SU-DHL-6 (cell line): Measurements from ENCODE around the gene CPED1.

Experiments used
- H2AFZ ChIP-seq: fragments of 200-600 bp; sonication (generic); 2 replicates; pipeline ENCODE4 v1.6.1; 2014; ENCODE audit warnings: low read depth, mild to moderate bottlenecking, moderate library complexity, mixed read lengths, antibody characterized with exemption, low read length; ENCODE audit not compliant: severe bottlenecking
- H3F3A ChIP-seq: fragments of 200-600 bp; shearing (Covaris generic); 2 replicates; pipeline ENCODE4 v1.6.0; 2016; ENCODE audit warnings: antibody characterized with exemption, mild to moderate bottlenecking; ENCODE audit not compliant: insufficient read depth
- H3K27ac ChIP-seq: fragments of 200-600 bp; sonication (generic); 2 replicates; pipeline ENCODE4 v1.5.1; 2016; ENCODE audit warnings: low read depth, mild to moderate bottlenecking, low read length, moderate library complexity, mixed read lengths
- H3K27me3 ChIP-seq: fragments of 200-600 bp; sonication (generic), shearing (Covaris generic); 2 replicates; pipeline ENCODE4 v1.6.0; 2014; ENCODE audit warnings: mild to moderate bottlenecking, low read length
- H3K36me3 ChIP-seq: fragments of 200-600 bp; sonication (generic); 2 replicates; pipeline ENCODE4 v1.6.1; 2014; ENCODE audit warnings: mild to moderate bottlenecking, low read length, mixed read lengths
- H3K4me2 ChIP-seq: fragments of 300-600, 200-600 bp; shearing (Covaris generic), sonication (generic); 2 replicates; pipeline ENCODE4 v1.6.0; 2014; ENCODE audit warnings: low read length, low read depth, mild to moderate bottlenecking; ENCODE audit not compliant: poor library complexity, severe bottlenecking
- H3K4me3 ChIP-seq: fragments of 200-600 bp; sonication (generic); 2 replicates; pipeline ENCODE4 v1.5.1; 2014; ENCODE audit warnings: antibody characterized with exemption, low read length, mild to moderate bottlenecking, mixed read lengths; ENCODE audit not compliant: insufficient read depth, poor library complexity, severe bottlenecking
- H3K79me2 ChIP-seq: fragments of 200-600 bp; sonication (generic); 2 replicates; pipeline ENCODE4 v1.6.1; 2014; ENCODE audit warnings: mild to moderate bottlenecking, low read length, moderate library complexity; ENCODE audit not compliant: insufficient read depth
- H3K9ac ChIP-seq: fragments of 200-600 bp; sonication (generic); 2 replicates; pipeline ENCODE4 v1.7.0; 2014; ENCODE audit warnings: mild to moderate bottlenecking, low read length
- H3K9me2 ChIP-seq: fragments of 200-600 bp; sonication (generic); replicated peaks from 2 replicates; pipeline ENCODE4 v1.6.1; 2014; ENCODE audit warnings: low read length; ENCODE audit not compliant: insufficient read depth
- H3K9me3 ChIP-seq: fragments of 200-600 bp; sonication (generic); 2 replicates; pipeline ENCODE4 v1.6.1; 2014; ENCODE audit warnings: low read length, mixed read lengths; ENCODE audit not compliant: insufficient read depth
- H4K20me1 ChIP-seq: fragments of 200-600 bp; sonication (generic); 2 replicates; pipeline ENCODE4 v1.6.1; 2014; ENCODE audit warnings: low read depth, mild to moderate bottlenecking, antibody characterized with exemption, low read length, moderate library complexity, mixed read lengths
- EZH2phosphoT487 ChIP-seq: fragments of 200-600 bp; sonication (generic), shearing (Covaris generic); conservative IDR thresholded peaks from 2 replicates; pipeline ENCODE4 v1.6.1; 2018; ENCODE audit warnings: mild to moderate bottlenecking, antibody characterized with exemption, low read length, moderate library complexity, mixed read lengths
- TF ChIP-seq, protein P1 (sequence below): fragments of 200-600 bp; sonication (generic); IDR thresholded peaks from one replicate; pipeline ENCODE4 v1.5.1; 2017; ENCODE audit warnings: antibody characterized with exemption, mild to moderate bottlenecking, low read length, moderate library complexity; ENCODE audit not compliant: insufficient read depth, poor library complexity, severe bottlenecking

Gene CPED1

DNA sequence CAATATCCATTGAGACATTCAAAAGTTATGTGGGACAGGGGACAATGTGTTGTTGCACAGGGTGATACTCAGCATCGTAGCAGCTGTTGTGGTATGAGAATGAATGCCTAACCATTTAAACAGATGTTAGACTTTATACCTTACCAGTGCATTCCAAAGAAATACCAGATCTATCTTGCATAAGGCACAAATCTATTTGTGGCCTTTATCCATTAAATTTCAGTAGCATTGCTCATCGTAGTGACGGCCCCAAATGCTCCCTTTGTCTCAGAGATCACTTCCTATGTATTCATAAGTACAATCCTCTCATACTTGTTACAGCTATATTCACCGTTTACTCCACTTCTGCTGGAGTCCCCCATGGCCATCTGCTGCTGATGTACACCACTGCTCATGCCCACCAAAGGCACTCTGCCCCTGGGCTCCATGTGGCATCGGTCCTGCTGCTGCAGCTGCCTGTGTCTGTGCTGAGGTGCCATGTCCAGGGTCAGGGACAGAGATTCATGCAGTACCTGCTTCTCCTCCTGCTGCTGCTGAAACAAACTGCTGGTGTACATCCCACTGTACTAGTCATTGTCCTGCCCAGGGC, 96.3 kb downstream of the CPED1 start:
- Histone ChIP-seq H3K79me2 (no peaks in the 10 kb centered on the region), H3K9me2 (no peaks in the 10 kb centered on the region), H3K27ac (no peak overlapping the region), H2AFZ (no peak overlapping the region), H3K4me2 (no peak overlapping the region), H3K36me3 (no peaks in the 10 kb centered on the region), H3K9me3 (no peaks in the 10 kb centered on the region), H4K20me1 (no peaks in the 10 kb centered on the region), H3F3A (no peaks in the 10 kb centered on the region), H3K9ac (no peak overlapping the region), H3K27me3 (no peaks in the 10 kb centered on the region), H3K4me3 (no peak overlapping the region)
- no peak for TF ChIP-seq EZH2phosphoT487
- TF ChIP-seq, protein P1, sequence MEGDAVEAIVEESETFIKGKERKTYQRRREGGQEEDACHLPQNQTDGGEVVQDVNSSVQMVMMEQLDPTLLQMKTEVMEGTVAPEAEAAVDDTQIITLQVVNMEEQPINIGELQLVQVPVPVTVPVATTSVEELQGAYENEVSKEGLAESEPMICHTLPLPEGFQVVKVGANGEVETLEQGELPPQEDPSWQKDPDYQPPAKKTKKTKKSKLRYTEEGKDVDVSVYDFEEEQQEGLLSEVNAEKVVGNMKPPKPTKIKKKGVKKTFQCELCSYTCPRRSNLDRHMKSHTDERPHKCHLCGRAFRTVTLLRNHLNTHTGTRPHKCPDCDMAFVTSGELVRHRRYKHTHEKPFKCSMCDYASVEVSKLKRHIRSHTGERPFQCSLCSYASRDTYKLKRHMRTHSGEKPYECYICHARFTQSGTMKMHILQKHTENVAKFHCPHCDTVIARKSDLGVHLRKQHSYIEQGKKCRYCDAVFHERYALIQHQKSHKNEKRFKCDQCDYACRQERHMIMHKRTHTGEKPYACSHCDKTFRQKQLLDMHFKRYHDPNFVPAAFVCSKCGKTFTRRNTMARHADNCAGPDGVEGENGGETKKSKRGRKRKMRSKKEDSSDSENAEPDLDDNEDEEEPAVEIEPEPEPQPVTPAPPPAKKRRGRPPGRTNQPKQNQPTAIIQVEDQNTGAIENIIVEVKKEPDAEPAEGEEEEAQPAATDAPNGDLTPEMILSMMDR, result no peak

DNA sequence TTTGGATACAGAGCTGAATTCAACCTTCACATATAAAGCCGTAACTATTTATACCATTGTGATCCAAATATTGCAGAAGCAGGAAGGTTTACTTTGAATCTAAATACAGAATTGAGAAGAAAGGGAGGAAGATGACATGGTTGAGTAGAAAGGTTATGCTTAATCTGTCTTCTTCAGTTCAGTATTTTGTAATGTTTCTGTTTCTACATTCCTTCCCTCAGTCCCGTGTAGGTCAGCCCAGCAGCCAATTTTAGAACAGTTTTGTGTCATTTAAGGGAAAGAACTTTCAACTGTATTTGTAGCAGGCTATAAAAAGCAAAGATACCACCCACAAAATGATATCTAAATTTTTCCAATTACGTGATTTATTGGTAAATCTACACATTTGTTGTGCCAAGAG, 97.4 kb downstream of the CPED1 start:
- H3K27ac ChIP-seq, result no peak overlapping the region
- H3K9me2 ChIP-seq, result no peaks in the 10 kb centered on the region
- no peak overlapping the region for H3K9ac ChIP-seq
- H3K4me3 ChIP-seq, result no peak overlapping the region
- no peak overlapping the region for H2AFZ ChIP-seq
- no peaks in the 10 kb centered on the region for H3K9me3 ChIP-seq
- TF ChIP-seq, protein P1, result no peak
- TF ChIP-seq EZH2phosphoT487, result no peak
- H4K20me1 ChIP-seq, result no peaks in the 10 kb centered on the region
- H3K27me3 ChIP-seq, result no peaks in the 10 kb centered on the region
- no peaks in the 10 kb centered on the region for H3K79me2 ChIP-seq
- no peaks in the 10 kb centered on the region for H3K36me3 ChIP-seq
- no peak overlapping the region for H3K4me2 ChIP-seq
- no peaks in the 10 kb centered on the region for H3F3A ChIP-seq

DNA sequence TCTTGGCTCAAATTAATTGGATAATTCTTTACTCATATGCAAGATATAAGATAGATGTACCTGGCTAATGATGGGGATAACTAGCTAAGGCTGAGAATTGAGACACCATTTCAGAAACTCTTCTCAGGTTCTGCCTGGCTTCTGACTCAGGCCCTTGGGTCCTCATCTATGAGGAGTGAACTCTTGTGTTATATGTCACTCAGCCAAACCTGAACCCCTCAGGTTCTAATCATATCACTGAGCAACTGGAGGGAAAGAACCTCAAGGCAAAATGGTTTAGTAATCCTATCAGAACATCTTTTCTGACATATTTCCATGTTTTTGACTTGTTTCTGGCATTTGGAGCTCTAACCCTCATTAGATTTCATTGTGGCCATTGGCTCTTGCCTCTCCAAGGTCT, 100.4 kb downstream of the CPED1 start:
- H4K20me1 ChIP-seq, result no peaks in the 10 kb centered on the region
- no peak overlapping the region for H3K4me3 ChIP-seq
- no peaks in the 10 kb centered on the region for H3K9me3 ChIP-seq
- no peaks in the 10 kb centered on the region for H3K79me2 ChIP-seq
- H3K4me2 ChIP-seq, result no peak overlapping the region
- H3K9ac ChIP-seq, result no peak overlapping the region
- H3K36me3 ChIP-seq, result no peaks in the 10 kb centered on the region
- no peaks in the 10 kb centered on the region for H3K9me2 ChIP-seq
- no peak for TF ChIP-seq EZH2phosphoT487
- TF ChIP-seq, protein P1, result no peak
- no peak overlapping the region for H3K27ac ChIP-seq
- no peak overlapping the region for H2AFZ ChIP-seq
- no peaks in the 10 kb centered on the region for H3F3A ChIP-seq
- no peaks in the 10 kb centered on the region for H3K27me3 ChIP-seq

DNA sequence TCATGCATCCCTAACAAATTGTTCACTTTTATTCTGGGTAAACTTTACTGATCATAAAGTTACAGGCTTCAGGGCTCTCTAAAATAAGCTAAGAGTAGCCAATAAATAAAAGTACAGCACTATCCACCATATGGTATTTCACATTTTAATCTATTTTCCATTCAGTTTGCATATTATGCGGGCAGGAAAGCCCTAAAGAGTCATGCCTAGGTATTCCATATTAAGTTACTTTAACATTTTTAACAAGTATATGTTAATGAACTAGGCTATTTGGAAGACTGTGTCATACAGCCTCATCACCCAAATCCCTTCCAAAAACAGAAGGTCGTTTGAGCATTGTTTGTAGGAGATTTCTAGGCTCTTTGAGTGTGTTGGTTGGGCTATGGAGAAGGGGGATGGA, 106.3 kb downstream of the CPED1 start:
- Histone ChIP-seq H3K79me2 (no peaks in the 10 kb centered on the region), H3K36me3 (no peaks in the 10 kb centered on the region), H2AFZ (no peak overlapping the region), H3F3A (no peaks in the 10 kb centered on the region), H3K27me3 (no peaks in the 10 kb centered on the region), H3K9ac (no peak overlapping the region), H3K27ac (no peak overlapping the region), H3K9me2 (no peaks in the 10 kb centered on the region), H3K4me3 (no peak overlapping the region), H3K4me2 (no peak overlapping the region), H3K9me3 (no peaks in the 10 kb centered on the region), H4K20me1 (no peaks in the 10 kb centered on the region)
- TF ChIP-seq EZH2phosphoT487, result no peak
- TF ChIP-seq, protein P1, result no peak
